ENCODE data around the gene TMIGD1.

Gene TMIGD1, protein sequence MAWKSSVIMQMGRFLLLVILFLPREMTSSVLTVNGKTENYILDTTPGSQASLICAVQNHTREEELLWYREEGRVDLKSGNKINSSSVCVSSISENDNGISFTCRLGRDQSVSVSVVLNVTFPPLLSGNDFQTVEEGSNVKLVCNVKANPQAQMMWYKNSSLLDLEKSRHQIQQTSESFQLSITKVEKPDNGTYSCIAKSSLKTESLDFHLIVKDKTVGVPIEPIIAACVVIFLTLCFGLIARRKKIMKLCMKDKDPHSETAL

DNA sequence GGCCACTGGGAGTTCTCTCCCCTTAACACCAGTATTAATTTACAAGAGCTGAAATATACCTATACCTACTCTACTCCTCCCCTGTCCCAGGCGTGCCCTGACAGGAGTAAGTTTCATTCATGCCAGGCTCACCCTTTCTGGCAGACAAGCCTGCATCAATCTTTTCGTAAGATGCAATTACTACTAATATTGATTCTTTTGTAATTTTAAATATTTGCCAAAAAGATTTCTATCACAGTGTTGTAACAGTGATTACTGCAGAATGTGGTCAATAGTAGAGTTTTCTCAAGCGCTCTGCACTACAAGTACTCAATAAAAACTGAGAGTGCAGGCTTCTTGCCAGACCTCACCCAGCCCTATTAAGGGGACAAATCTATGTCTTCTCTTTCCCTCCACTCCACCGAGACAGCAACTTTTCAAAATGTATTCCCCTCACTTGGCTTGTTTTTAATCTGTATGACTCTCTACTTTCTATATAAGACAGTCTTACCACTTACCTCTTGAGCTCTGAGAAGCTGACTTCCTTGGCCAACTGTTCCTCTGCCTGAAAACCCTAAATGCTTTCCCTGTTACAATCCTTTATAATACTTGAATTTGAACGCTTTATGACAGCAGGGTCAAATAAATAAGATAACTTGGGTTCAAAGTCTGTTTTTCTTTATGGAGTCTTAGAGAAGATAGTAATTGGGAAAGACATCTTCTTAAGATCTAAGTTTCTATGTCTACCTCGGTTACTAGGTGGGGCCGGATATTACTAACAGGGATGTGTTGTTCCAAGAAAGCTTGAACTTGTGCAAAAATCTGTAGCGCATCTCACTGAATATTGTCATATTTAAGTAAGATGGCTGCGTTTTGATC, at the start of gene TMIGD1:
TSS of gene TMIGD1 (minus strand) at position 555 of the 858 bp plus-strand sequence. CDS start 1,924 bp downstream, outside the sequence.
- Histone ChIP-seq H3K4me1 (ENCODE audit: insufficient read depth, low read length) (no peaks in the 10 kb centered on the region), H3K27me3 (ENCODE audit: insufficient read depth, low read length) (no peaks in the 10 kb centered on the region), H3K4me3 (ENCODE audit: low read length) (no peak within 1 kb of the TSS), H3K9me3 (ENCODE audit: low read length) (no peaks in the 10 kb centered on the region), H3K36me3 (ENCODE audit: insufficient read depth, low read length) (no peaks in the 10 kb centered on the region), H2AFZ (ENCODE audit: low read depth, low read length) (no peak within 1 kb of the TSS)

DNA sequence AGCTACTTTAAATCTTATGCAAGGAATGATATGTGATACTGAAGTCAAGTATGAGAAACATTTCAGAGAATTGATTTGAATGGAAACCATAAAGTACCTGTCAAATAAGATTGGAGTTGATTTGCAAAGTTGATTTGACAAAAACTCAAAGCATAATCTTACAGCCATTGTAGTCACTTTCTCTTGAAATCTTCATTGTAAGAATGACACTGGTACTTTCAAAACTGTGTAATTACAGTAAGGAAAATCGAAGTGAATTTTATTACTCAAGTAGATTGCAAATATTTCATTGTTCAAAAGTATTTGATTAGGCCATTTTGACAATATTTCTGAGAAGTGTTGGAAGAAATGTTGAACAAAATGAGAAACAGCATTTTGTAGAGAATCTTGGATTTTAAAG, 48.5 kb upstream of the TMIGD1 start:
- H3K27me3 ChIP-seq (ENCODE audit: insufficient read depth, low read length): no peaks in the 10 kb centered on the region
- peaks cover 34% of the 10 kb centered on the region for H3K4me1 ChIP-seq (ENCODE audit: insufficient read depth, low read length)
- peaks cover 22% of the 10 kb centered on the region for H3K36me3 ChIP-seq (ENCODE audit: insufficient read depth, low read length)
- H2AFZ ChIP-seq (ENCODE audit: low read depth, low read length): no peak overlapping the region
- no peaks in the 10 kb centered on the region for H3K9me3 ChIP-seq (ENCODE audit: low read length)
- no peak overlapping the region for H3K4me3 ChIP-seq (ENCODE audit: low read length)

DNA sequence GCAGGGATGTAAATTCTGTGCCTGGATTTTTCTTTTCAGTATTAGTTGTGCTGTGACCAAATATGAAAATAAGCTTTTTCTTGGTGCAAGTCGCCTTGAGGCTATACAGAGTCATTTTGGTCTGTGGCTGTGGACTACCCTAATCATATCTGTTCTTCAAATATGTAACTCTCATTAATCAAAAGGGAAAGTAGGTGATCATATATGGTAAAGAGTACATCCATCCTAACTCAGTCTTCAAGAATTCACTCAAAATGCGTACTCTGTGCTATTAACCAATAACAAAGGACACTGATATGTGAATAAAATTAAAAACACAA, 47.4 kb upstream of the TMIGD1 start:
- H3K4me3 ChIP-seq (ENCODE audit: low read length): peak overlapping the region; percentile 87
- H3K4me1 ChIP-seq (ENCODE audit: insufficient read depth, low read length): peaks cover 44% of the 10 kb centered on the region
- no peaks in the 10 kb centered on the region for H3K9me3 ChIP-seq (ENCODE audit: low read length)
- H3K36me3 ChIP-seq (ENCODE audit: insufficient read depth, low read length): peaks cover 14% of the 10 kb centered on the region
- no peak overlapping the region for H2AFZ ChIP-seq (ENCODE audit: low read depth, low read length)
- H3K27me3 ChIP-seq (ENCODE audit: insufficient read depth, low read length): no peaks in the 10 kb centered on the region

DNA sequence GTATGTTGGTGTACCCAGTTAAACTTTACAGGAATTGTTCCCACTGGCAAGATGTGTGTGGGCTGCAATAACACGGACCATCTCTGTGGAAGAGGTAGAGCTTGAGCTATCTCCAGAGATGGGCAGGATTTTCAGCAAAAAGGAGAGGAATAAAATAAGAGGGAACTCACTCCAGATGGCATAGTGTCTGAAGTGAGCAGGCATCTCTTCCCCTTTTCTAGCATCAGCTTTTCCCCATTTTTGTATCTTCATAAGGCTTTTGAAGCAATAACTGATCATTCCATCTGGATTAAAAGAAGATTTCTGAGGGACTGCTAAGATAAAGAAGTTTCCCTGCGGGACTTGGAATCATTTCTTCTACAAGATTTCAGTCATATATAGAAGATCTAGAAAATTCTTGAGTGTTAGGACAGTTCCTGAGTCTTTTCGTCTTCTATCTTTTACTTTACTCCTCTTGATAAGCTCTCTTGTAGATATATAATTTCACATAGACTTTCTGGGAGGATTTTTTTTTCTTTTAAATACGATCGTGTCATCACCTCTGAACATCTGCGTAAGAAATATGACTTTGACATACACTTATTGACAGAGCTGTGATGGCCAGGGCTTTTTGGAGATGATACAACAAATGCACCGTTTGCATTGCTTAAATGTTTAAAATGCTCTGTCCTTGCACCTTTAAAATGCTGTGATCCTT, 46.9 kb upstream of the TMIGD1 start:
- no peaks in the 10 kb centered on the region for H3K27me3 ChIP-seq (ENCODE audit: insufficient read depth, low read length)
- peak overlapping the region; percentile 87 for H3K4me3 ChIP-seq (ENCODE audit: low read length)
- H3K36me3 ChIP-seq (ENCODE audit: insufficient read depth, low read length): peaks cover 9% of the 10 kb centered on the region
- no peaks in the 10 kb centered on the region for H3K9me3 ChIP-seq (ENCODE audit: low read length)
- no peak overlapping the region for H2AFZ ChIP-seq (ENCODE audit: low read depth, low read length)
- peaks cover 45% of the 10 kb centered on the region for H3K4me1 ChIP-seq (ENCODE audit: insufficient read depth, low read length)

DNA sequence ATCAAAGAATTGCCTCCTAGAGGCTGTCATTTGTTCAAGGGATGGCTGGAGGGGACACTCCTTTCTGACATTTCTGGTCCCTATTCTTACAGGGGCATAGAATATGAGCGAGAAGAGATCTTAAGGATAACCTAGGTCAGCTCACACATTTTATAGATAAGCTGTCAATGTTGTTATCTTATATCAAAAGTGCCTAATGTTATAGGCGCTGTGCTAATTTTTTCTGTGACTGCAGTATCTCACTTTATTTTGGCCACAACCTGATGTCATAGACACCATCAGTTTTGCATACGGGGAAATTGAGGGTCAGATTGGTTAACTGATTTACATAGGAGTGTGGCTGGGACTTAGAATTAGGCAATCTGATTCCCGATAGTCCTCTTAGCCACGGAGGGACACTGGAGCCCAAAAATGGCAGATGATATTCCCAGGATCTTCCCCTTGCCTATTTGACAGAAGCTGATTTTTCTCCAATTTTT, 46.1 kb upstream of the TMIGD1 start:
- Histone ChIP-seq H3K27me3 (ENCODE audit: insufficient read depth, low read length) (no peaks in the 10 kb centered on the region), H3K4me1 (ENCODE audit: insufficient read depth, low read length) (peaks cover 45% of the 10 kb centered on the region), H2AFZ (ENCODE audit: low read depth, low read length) (no peak overlapping the region), H3K36me3 (ENCODE audit: insufficient read depth, low read length) (peaks cover 1% of the 10 kb centered on the region), H3K4me3 (ENCODE audit: low read length) (peak overlapping the region; percentile 87), H3K9me3 (ENCODE audit: low read length) (no peaks in the 10 kb centered on the region)

DNA sequence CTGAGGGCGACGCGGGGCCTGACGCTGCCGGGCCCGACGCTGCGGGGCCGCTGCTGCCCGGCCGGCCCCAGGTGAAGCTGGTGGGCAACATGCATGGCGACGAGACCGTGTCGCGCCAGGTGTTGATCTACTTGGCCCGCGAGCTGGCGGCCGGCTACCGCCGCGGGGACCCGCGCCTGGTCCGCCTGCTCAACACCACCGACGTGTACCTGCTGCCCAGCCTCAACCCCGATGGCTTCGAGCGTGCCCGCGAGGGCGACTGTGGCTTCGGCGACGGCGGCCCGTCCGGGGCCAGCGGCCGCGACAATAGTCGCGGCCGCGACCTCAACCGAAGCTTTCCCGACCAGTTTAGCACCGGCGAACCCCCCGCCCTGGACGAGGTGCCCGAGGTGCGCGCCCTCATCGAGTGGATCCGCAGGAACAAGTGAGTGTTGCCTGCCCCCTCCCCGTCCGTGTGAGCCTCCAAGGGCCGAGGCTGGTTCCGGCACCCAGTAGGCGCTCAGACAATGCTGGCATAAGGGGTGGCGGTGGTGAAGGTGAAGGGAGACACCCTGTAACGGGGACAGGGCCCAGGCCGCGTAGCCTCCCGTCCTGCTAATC, 45.5 kb upstream of the TMIGD1 start:
- Histone ChIP-seq H3K9me3 (ENCODE audit: low read length) (no peaks in the 10 kb centered on the region), H3K4me3 (ENCODE audit: low read length) (peak overlapping the region; percentile 87), H3K27me3 (ENCODE audit: insufficient read depth, low read length) (no peaks in the 10 kb centered on the region), H2AFZ (ENCODE audit: low read depth, low read length) (peak overlapping the region; percentile 95), H3K36me3 (ENCODE audit: insufficient read depth, low read length) (no peaks in the 10 kb centered on the region), H3K4me1 (ENCODE audit: insufficient read depth, low read length) (peaks cover 45% of the 10 kb centered on the region)

DNA sequence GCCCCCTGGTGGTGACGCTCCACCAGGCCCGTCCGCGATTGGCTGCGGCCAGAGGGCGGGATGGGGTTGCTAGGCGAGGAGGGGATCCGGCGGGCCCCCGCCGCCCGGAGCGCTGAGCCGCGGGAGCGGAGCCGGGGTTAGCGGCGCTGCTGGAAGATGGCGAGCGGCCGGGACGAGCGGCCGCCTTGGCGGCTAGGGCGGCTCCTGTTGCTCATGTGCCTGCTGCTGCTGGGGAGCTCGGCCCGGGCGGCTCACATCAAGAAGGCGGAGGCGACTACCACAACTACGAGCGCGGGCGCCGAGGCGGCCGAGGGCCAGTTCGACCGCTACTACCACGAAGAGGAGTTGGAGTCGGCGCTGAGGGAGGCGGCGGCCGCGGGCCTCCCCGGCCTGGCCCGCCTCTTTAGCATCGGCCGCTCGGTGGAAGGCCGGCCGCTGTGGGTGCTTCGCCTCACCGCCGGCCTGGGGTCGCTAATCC, 45.0 kb upstream of the TMIGD1 start, which contains the start of gene CPD:
TSS of gene CPD (plus strand) at position 103 of the 478 bp plus-strand sequence. CDS start at position 157, 54 bp downstream.
- H3K27me3 ChIP-seq (ENCODE audit: insufficient read depth, low read length): peaks cover under 1% of the 10 kb centered on the region
- no peaks in the 10 kb centered on the region for H3K36me3 ChIP-seq (ENCODE audit: insufficient read depth, low read length)
- peaks cover 45% of the 10 kb centered on the region for H3K4me1 ChIP-seq (ENCODE audit: insufficient read depth, low read length)
- peak within 1 kb of the TSS; percentile 95 for H2AFZ ChIP-seq (ENCODE audit: low read depth, low read length)
- H3K9me3 ChIP-seq (ENCODE audit: low read length): no peaks in the 10 kb centered on the region
- peak within 1 kb of the TSS; percentile 87 for H3K4me3 ChIP-seq (ENCODE audit: low read length)

DNA sequence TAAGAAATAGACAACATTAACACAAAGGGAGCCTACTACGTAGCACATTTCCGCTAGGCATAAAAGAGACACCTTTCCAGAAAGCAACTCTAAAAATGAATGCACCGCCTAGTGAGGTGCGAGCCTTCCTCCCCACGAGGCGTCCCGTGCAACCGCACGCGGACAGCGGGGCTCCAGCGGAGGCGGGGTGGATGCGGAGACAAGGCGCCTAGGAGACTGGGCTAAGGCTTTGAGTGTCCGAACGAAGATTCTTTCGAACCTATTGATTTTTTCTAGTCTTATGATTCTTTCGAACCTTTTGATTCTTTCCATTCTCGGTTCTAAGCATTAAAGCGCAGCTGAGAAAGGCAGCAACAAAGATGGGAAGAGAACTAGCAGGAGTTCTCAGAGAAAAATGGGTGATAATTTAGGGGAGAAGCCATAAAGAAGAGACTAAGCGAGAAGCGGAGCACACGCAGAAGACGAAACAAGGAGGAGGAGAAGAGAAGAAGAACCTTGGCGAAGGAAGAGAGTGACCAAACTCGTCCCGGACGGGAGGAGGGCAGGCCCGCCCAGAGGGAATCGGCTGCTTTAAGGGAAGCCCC, 44.5 kb upstream of the TMIGD1 start:
- no peaks in the 10 kb centered on the region for H3K9me3 ChIP-seq (ENCODE audit: low read length)
- peak overlapping the region; percentile 87 for H3K4me3 ChIP-seq (ENCODE audit: low read length)
- no peaks in the 10 kb centered on the region for H3K36me3 ChIP-seq (ENCODE audit: insufficient read depth, low read length)
- peaks cover 2% of the 10 kb centered on the region for H3K27me3 ChIP-seq (ENCODE audit: insufficient read depth, low read length)
- peaks cover 45% of the 10 kb centered on the region for H3K4me1 ChIP-seq (ENCODE audit: insufficient read depth, low read length)
- H2AFZ ChIP-seq (ENCODE audit: low read depth, low read length): peak overlapping the region; percentile 95

DNA sequence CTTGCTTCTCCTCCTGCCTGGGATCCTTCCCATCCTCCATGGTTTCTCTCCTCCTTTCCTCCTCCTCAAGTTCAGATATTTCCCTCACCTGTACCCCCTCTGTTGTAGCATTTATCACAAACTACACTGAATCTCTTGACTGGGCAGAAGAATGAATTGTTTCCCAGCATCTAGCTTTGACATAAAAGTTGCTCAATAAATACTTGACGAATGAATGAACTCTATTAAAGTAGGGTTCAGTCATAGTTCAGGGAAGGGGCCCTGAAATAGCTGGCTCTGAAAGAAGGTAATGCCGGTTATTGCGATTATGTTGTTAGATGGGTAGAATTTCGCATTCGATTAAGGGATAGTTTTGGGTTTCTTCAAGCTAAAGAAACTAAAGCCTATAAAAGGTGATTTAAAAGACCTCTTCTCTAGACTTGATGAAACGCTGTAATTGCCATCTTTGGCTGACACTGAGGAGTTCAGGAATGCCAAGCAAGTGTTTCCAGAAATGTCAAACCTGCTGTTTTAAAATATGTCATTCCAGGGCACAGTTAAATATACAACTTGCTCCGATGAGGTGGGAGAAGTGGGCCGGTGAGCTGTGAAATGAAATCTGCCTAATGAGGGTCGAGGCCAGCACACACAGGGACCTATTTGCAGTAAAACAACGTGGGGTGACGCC, 43.9 kb upstream of the TMIGD1 start:
- peak overlapping the region; percentile 87 for H3K4me3 ChIP-seq (ENCODE audit: low read length)
- H3K9me3 ChIP-seq (ENCODE audit: low read length): no peaks in the 10 kb centered on the region
- peak overlapping the region; percentile 95 for H2AFZ ChIP-seq (ENCODE audit: low read depth, low read length)
- H3K27me3 ChIP-seq (ENCODE audit: insufficient read depth, low read length): peaks cover 2% of the 10 kb centered on the region
- no peaks in the 10 kb centered on the region for H3K36me3 ChIP-seq (ENCODE audit: insufficient read depth, low read length)
- peaks cover 45% of the 10 kb centered on the region for H3K4me1 ChIP-seq (ENCODE audit: insufficient read depth, low read length)

DNA sequence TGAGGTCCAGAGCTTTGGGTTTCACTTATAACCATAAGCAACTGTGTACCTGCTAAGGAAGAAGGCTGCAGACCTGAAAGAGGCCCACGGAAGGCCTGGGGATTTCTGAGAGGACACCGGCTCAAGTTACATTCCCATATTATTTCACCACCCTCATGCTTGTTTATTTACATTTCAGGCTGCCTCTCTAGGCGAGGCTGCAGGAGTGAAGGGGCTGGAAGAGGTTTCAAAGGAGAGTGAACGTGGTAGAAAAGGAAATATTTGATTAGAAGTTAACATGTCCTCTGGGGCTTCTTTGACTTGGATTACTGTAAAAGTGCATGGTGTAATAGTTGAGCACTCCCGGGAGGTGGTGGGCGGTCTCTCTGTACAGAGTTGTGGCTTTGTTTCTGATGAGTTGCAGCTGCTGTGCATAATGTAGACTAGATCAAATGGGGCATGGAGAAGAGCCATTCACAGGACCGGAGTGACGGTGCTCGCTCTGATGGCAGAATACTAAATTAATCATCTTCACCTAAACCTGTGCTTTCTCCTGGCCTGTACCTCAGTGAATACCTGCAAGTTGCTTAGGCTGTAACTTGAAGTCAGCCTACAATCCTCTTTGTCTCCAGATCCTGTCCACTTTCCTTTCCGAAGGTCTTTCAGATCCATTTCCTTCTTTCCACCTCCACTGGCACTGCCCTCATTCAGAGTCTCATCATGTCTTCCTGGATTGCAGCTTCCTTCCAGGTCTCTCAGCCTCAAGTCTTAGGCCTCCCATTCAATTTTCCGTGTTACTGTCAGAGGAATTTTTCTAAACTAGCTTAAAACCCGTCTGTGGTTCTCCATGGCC, 43.0 kb upstream of the TMIGD1 start:
- peaks cover 37% of the 10 kb centered on the region for H3K4me1 ChIP-seq (ENCODE audit: insufficient read depth, low read length)
- H2AFZ ChIP-seq (ENCODE audit: low read depth, low read length): no peak overlapping the region
- no peaks in the 10 kb centered on the region for H3K9me3 ChIP-seq (ENCODE audit: low read length)
- no peaks in the 10 kb centered on the region for H3K36me3 ChIP-seq (ENCODE audit: insufficient read depth, low read length)
- H3K4me3 ChIP-seq (ENCODE audit: low read length): no peak overlapping the region
- H3K27me3 ChIP-seq (ENCODE audit: insufficient read depth, low read length): peaks cover 2% of the 10 kb centered on the region

DNA sequence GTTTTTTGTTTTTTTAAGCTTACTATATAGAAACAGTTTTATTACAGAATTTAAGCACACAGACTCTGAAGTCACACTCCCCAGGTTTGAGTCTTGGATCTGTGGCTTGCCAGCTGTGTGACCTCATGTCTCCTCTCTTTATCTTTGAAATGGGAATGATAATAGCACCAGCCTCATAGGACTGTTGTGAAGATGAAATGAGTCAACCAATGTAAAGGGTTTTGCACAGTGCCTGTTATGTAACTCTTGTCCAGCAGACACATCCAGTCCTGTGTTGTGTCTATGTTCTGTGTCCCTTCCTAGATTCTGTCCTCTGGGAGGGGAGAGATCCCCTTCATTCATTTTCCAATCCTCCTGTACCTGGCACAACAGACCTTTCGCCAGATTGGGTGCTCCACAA, 41.8 kb upstream of the TMIGD1 start:
- Histone ChIP-seq H3K4me3 (ENCODE audit: low read length) (no peak overlapping the region), H3K9me3 (ENCODE audit: low read length) (no peaks in the 10 kb centered on the region), H3K27me3 (ENCODE audit: insufficient read depth, low read length) (peaks cover 5% of the 10 kb centered on the region), H2AFZ (ENCODE audit: low read depth, low read length) (no peak overlapping the region), H3K36me3 (ENCODE audit: insufficient read depth, low read length) (no peaks in the 10 kb centered on the region), H3K4me1 (ENCODE audit: insufficient read depth, low read length) (peaks cover 26% of the 10 kb centered on the region)
